GM18507 (cell line): ENCODE measurements around the gene C7orf25.

Experiments used
- DNase-seq: peaks from one replicate; pipeline ENCODE4 v3.0.0; 2011; ENCODE audit warnings: low read depth; ENCODE audit not compliant: insufficient read length; ENCODE audit errors: extremely low spot score
- FAIRE-seq: peaks from 2 replicates; lab custom pipeline; 2011; peaks lifted over from hg19 to GRCh38; lab: Jason Lieb, UNC

The C7orf25 gene

GRCh38 chr7:42931447-42931833 is 19.6 kb upstream of the C7orf25 start:
- FAIRE-seq (peak; percentile 70), DNase-seq (no peak)

- DNase-seq (no peak), FAIRE-seq (no peak)
Observed at GRCh38 chr7:42930889-42931288, 19.0 kb upstream of the C7orf25 start.

- FAIRE-seq: no peak
- no peak for DNase-seq
Observed at GRCh38 chr7:42929449-42929848, 17.6 kb upstream of the C7orf25 start.

- no peak for FAIRE-seq
Observed at GRCh38 chr7:42928754-42929153, 16.9 kb upstream of the C7orf25 start.

GRCh38 chr7:42926204-42926603 is 14.3 kb upstream of the C7orf25 start:
- FAIRE-seq (no peak), DNase-seq (no peak)

More at GRCh38 chr7:42928754-42929153, 16.9 kb upstream of the C7orf25 start:
- no peak for DNase-seq

- FAIRE-seq: no peak
- DNase-seq: no peak
Observed at GRCh38 chr7:42925630-42926029, 13.8 kb upstream of the C7orf25 start.

GRCh38 chr7:42924223-42924838 is 12.5 kb upstream of the C7orf25 start:
- no peak for FAIRE-seq
- no peak for DNase-seq

GRCh38 chr7:42922017-42922753 is 10.3 kb upstream of the C7orf25 start:
- DNase-seq (no peak), FAIRE-seq (no peak)

GRCh38 chr7:42915356-42915755 is 3.5 kb upstream of the C7orf25 start:
- FAIRE-seq (no peak), DNase-seq (no peak)

GRCh38 chr7:42914421-42915045 is 2.7 kb upstream of the C7orf25 start:
- no peak for DNase-seq
- no peak for FAIRE-seq

GRCh38 chr7:42914009-42914408 is 2.1 kb upstream of the C7orf25 start:
- DNase-seq (no peak), FAIRE-seq (no peak)

GRCh38 chr7:42913591-42913990 is 1.7 kb upstream of the C7orf25 start:
- no peak for DNase-seq
- FAIRE-seq: no peak

GRCh38 chr7:42910306-42910705 is 1.6 kb downstream of the C7orf25 start:
- FAIRE-seq (no peak), DNase-seq (no peak)

GRCh38 chr7:42907316-42907715 is 4.6 kb downstream of the C7orf25 start:
- FAIRE-seq: no peak

GRCh38 chr7:42906181-42906580 is 5.7 kb downstream of the C7orf25 start:
- FAIRE-seq (no peak), DNase-seq (no peak)

More at GRCh38 chr7:42907316-42907715, 4.6 kb downstream of the C7orf25 start:
- no peak for DNase-seq

- FAIRE-seq: no peak
Observed at GRCh38 chr7:42902331-42902730, 9.5 kb downstream of the C7orf25 start.

GRCh38 chr7:42900842-42901241 is 11.0 kb downstream of the C7orf25 start:
- no peak for FAIRE-seq
- DNase-seq: no peak

More at GRCh38 chr7:42902331-42902730, 9.5 kb downstream of the C7orf25 start:
- DNase-seq: no peak

GRCh38 chr7:42893346-42894240 is 18.3 kb downstream of the C7orf25 start:
- DNase-seq: no peak
- FAIRE-seq: no peak

- no peak for FAIRE-seq
Observed at GRCh38 chr7:42886893-42887505, 24.9 kb downstream of the C7orf25 start.

More at GRCh38 chr7:42886893-42887505, 24.9 kb downstream of the C7orf25 start:
- DNase-seq: no peak
